Activated T-cell treated with anti-CD3 and anti-CD28 coated beads, Interleukin-2, amount 50 U/mL, for 48 hours (primary cell): Measurements from ENCODE around the gene LCT.
A peak's percentile ranks its signal among the peaks of the same experiment; 100 is the strongest.

ENCODE experiments used
- DNase-seq, 2 experiments: peaks; one replicate each; pipeline ENCODE4 v3.0.0-alpha.2; 2020

Gene LCT

GRCh38 chr2:135836596-135837270 lies at the start of gene LCT:
Gene LCT (minus strand): TSS chr2:135837184. CDS start chr2:135837169, 15 bp downstream.
- DNase-seq, result peak; percentile 14 to 15

GRCh38 chr2:135885709-135886108 lies 48.7 kb upstream of the LCT start:
- no peak for DNase-seq

- DNase-seq, result no peak
Measured at GRCh38 chr2:135882415-135882814, 45.4 kb upstream of the LCT start.

GRCh38 chr2:135876770-135877169 lies 39.8 kb upstream of the LCT start:
- DNase-seq, result peak in 1 of 2 experiments; percentile 39

- DNase-seq, result peak; percentile 99
Measured at GRCh38 chr2:135876066-135876711, 39.2 kb upstream of the LCT start, which contains the start of gene MCM6. Gene MCM6 (minus strand): TSS chr2:135876443. CDS start chr2:135876365, 78 bp downstream.

- DNase-seq, result peak; percentile 84 to 86
Measured at GRCh38 chr2:135875491-135876065, 38.6 kb upstream of the LCT start.

- peak; percentile 44 to 46 for DNase-seq
Measured at GRCh38 chr2:135874777-135875365, 37.9 kb upstream of the LCT start.

GRCh38 chr2:135870571-135870970 lies 33.6 kb upstream of the LCT start:
- DNase-seq, result peak; percentile 44 to 49

- DNase-seq, result no peak
Measured at GRCh38 chr2:135863233-135863632, 26.2 kb upstream of the LCT start.

GRCh38 chr2:135862718-135863117 lies 25.7 kb upstream of the LCT start:
- DNase-seq, result no peak

GRCh38 chr2:135853401-135853800 lies 16.4 kb upstream of the LCT start:
- no peak for DNase-seq

GRCh38 chr2:135851858-135852257 lies 14.9 kb upstream of the LCT start:
- DNase-seq, result no peak

GRCh38 chr2:135850892-135851668 lies 14.1 kb upstream of the LCT start:
- DNase-seq, result peak in 1 of 2 experiments; percentile 5

GRCh38 chr2:135849087-135849486 lies 12.1 kb upstream of the LCT start:
- DNase-seq, result no peak

- DNase-seq, result peak in 1 of 2 experiments; percentile 7
Measured at GRCh38 chr2:135845997-135846396, 9.0 kb upstream of the LCT start.

GRCh38 chr2:135845257-135845656 lies 8.3 kb upstream of the LCT start:
- no peak for DNase-seq

- DNase-seq, result peak in 1 of 2 experiments; percentile 11
Measured at GRCh38 chr2:135844301-135844895, 7.4 kb upstream of the LCT start.

GRCh38 chr2:135843671-135844070 lies 6.7 kb upstream of the LCT start:
- DNase-seq, result peak in 1 of 2 experiments; percentile 1

GRCh38 chr2:135840601-135841000 lies 3.6 kb upstream of the LCT start:
- DNase-seq, result peak; percentile 15 to 18

GRCh38 chr2:135839713-135840112 lies 2.7 kb upstream of the LCT start:
- peak in 1 of 2 experiments; percentile 4 for DNase-seq

- peak; percentile 2 to 15 for DNase-seq
Measured at GRCh38 chr2:135838502-135838901, 1.5 kb upstream of the LCT start.

- peak in 1 of 2 experiments; percentile 8 for DNase-seq
Measured at GRCh38 chr2:135832891-135833290, 4.1 kb downstream of the LCT start.
